AG04450 (cell line): ENCODE data around the gene FADS1. TPM values are rescaled to one million over a fixed set of nuclear protein-coding genes. Genes with fewer than 3 reads are reported as not detected.

Experiments used
- CTCF ChIA-PET: fragments of 300-600, 350-600 bp; formaldehyde crosslinking; extraction: SDS; loops from one replicate; lab custom pipeline; 2022; ENCODE audit warnings: antibody characterized with exemption, inconsistent platforms; lab: Charles Lee
- POLR2A ChIA-PET: fragments of 350-600 bp; formaldehyde crosslinking; extraction: SDS; loops from one replicate; lab custom pipeline; 2021; ENCODE audit warnings: antibody characterized with exemption, inconsistent platforms; lab: Yijun Ruan, JAX
- DNase-seq: peaks from one replicate; pipeline ENCODE4 v3.0.0-alpha.2; 2011; ENCODE audit warnings: low read depth, low spot score
- H3K27ac ChIP-seq: one replicate; pipeline ENCODE4 v1.5.1; 2012; ENCODE audit warnings: low read depth, low read length, control low read depth
- H3K27me3 ChIP-seq: one replicate; pipeline ENCODE4 v1.6.0; 2012; ENCODE audit warnings: low read length; ENCODE audit not compliant: control insufficient read depth, insufficient read depth
- H3K4me3 ChIP-seq: 2 replicates; pipeline ENCODE4 v1.5.1; 2011; ENCODE audit warnings: mild to moderate bottlenecking, low read depth, low read length, control low read depth
- H3K9me3 ChIP-seq: 2 replicates; pipeline ENCODE4 v1.5.1; 2012; ENCODE audit warnings: low read length; ENCODE audit not compliant: control insufficient read depth, insufficient read depth
- CTCF ChIP-seq: IDR thresholded peaks from 2 replicates; pipeline ENCODE4 v1.5.1; 2011; ENCODE audit warnings: low read depth, low read length, control low read depth, inconsistent platforms
- polyA plus RNA-seq: library from polyadenylated mRNA; depleted of rRNA; stranded (reverse); fragments of >200 nt; gene quantifications from 2 replicates; pipeline ENCODE4 v1.2.3, GENCODE V29; 2011

Gene FADS1
- polyA plus RNA-seq, 1 experiment = 50.4 TPM

DNA sequence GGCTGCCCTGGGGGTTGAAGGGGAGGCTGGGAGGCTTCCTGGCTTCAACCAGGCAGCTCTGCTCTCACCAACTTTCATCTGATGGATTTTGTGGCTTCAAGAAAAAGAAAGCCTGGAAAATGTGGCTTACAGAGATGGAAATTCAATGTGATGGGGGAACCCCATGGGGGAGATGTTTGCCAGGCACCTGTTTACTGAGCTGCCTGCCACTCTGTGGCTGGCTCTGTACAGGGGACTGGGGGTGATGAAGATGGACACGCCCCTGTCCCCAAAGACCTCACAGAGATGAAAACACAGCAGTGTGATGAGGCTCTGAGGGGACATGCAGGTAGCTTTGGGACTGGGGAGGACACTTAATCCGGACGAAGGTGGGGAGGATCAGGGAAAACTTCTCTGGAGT is 34.5 kb downstream of the FADS1 start:
- Histone ChIP-seq H3K9me3 (no peaks in the 10 kb centered on the region), H3K27me3 (no peaks in the 10 kb centered on the region), H3K27ac (no peak overlapping the region), H3K4me3 (no peak overlapping the region)
- ChIA-PET POLR2A (no interaction called here), CTCF (interaction anchor here (0.6 to 1.4 kb wide), 3 partner anchors 15 to 166 kb away, joined by 3 to 4 read pairs (median 4); no protein-coding TSS in a partner anchor)
- no peak for TF ChIP-seq CTCF
- no peak for DNase-seq

DNA sequence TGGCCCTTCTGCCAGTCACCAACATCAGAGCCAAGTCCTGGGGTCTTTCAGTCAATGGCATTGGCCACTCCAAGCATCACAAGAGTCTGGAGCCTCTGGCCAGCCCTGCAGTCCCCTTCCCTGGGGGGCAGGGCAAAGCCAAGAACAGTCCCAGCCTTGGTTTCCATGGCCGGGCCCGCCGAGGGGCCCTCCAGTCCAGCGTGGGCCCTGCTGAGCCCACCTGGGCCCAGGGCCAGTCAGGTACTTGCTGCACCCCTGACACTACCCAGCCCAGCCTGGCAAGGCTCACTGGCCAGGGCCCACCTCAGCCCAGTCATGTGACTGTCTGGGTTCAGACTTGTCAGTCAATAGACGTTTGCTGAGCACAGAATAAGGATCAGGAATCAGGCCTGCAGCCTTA is 35.2 kb downstream of the FADS1 start:
- no peak for DNase-seq
- no peaks in the 10 kb centered on the region for H3K27me3 ChIP-seq
- H3K27ac ChIP-seq = no peak overlapping the region
- TF ChIP-seq CTCF = no peak
- CTCF ChIA-PET = interaction anchor here (1.4 kb wide), 1 partner anchor 34 kb away, joined by 4 read pairs; no protein-coding TSS in a partner anchor
- POLR2A ChIA-PET = no interaction called here
- H3K9me3 ChIP-seq = no peaks in the 10 kb centered on the region
- H3K4me3 ChIP-seq = no peak overlapping the region

DNA sequence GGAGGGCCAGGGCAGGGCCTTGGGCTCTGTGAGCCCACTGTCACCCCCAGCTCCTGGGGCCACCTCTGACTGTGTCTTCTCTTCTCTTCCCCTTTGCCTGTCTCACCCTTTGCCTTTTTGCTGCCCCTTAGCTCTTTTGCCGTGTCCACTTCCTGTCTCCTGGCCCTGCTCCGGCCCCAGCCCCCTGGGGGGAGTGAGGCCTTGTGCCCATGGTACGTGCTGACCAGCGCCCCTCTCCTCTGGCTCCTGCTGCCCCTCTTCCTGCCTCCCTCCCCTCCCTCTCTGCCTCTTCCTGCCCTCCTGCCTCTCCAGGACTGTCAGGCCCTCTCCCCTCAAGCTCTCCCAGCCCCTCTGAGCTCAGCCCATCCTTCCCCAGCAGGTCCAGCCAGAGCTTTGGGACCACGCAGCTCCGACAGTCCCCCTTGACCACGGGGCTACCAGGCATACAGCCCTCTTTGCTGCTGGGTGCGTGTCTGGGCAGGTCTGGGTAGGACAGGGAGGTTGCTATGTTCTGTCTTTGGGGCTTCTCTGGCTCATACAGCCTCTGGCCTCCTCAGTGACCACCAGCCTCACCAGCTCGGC is 36.1 kb downstream of the FADS1 start:
- no peaks in the 10 kb centered on the region for H3K9me3 ChIP-seq
- POLR2A ChIA-PET = no interaction called here
- H3K4me3 ChIP-seq = no peak overlapping the region
- H3K27me3 ChIP-seq = no peaks in the 10 kb centered on the region
- H3K27ac ChIP-seq = no peak overlapping the region
- TF ChIP-seq CTCF = no peak
- CTCF ChIA-PET = interaction anchor here (0.5 to 1.4 kb wide), 4 partner anchors 11 to 33 kb away, joined by 3 to 9 read pairs (median 6); no protein-coding TSS in a partner anchor
- no peak for DNase-seq

- CTCF ChIA-PET = interaction anchor here (0.6 to 1.4 kb wide), 4 partner anchors 12 to 46 kb away, joined by 3 to 9 read pairs (median 6); no protein-coding TSS in a partner anchor
- H3K9me3 ChIP-seq = no peaks in the 10 kb centered on the region
- no peak for TF ChIP-seq CTCF
- DNase-seq = no peak
- H3K27me3 ChIP-seq = no peaks in the 10 kb centered on the region
- POLR2A ChIA-PET = no interaction called here
- no peak overlapping the region for H3K27ac ChIP-seq
- H3K4me3 ChIP-seq = no peak overlapping the region
Measured at GRCh38 chr11:61779666-61780525, 36.9 kb downstream of the FADS1 start.
